Amniotic epithelial cell (primary cell): Measurements from ENCODE around the gene SHROOM1.
"Not testable (repeated sequence)": the region's sequence is repeated elsewhere in the genome, so short reads cannot be mapped to it uniquely, and the experiment has no call there.

ENCODE experiments used
- DNase-seq: peaks from one replicate; pipeline ENCODE4 v3.0.0-alpha.2; 2010; ENCODE audit warnings: low read depth

The SHROOM1 gene

GRCh38 chr5:132807163-132807838, 23.1 kb downstream of the SHROOM1 start:
- DNase-seq, result no peak

DNA sequence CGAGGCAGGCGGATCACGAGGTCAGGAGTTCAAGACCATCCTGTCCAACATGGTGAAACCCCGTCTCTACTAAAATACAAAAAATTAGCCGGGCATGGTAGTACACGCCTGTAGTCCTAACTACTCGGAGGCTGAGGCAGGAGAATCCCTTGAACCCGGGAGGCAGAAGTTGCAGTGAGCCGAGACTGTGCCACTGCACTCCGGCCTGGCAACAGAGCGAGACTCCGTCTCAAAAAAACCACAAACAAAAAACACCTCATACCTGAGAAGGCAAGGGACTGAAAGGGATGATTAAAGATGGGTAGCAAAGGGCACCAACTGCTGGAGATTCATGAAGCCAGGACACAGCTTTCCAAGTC, 23.7 kb downstream of the SHROOM1 start:
- DNase-seq, result not testable (repeated sequence)

DNA sequence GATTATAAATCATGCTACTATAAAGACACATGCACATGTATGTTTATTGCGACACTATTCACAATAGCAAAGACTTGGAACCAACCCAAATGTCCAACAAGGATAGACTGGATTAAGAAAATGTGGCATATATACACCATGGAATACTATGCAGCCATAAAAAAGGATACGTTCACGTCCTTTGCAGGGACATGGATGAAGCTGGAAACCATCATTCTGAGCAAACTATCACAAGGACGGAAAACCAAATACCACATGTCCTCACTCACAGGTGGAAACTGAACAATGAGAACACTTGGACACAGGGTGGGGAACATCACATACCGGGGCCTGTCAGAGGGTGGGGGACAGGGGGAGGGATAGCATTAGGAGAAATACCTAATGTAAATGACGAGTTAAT, 24.6 kb downstream of the SHROOM1 start:
- not testable (repeated sequence) for DNase-seq

DNA sequence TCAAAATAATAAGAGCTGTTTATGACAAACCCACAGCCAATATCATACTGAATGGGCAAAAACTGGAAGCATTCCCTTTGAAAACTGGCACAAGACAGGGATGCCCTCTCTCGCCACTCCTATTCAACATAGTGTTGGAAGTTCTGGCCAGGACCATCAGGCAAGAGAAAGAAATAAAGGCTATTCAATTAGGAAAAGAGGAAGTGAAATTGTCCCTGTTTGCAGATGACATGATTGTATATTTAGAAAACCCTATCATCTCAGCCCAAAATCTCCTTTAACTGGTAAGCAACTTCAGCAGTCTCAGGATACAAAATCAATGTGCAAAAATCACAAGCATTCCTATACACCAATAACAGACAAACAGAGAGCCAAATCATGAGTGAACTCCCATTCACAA, 26.2 kb downstream of the SHROOM1 start:
- DNase-seq, result not testable (repeated sequence)

DNA sequence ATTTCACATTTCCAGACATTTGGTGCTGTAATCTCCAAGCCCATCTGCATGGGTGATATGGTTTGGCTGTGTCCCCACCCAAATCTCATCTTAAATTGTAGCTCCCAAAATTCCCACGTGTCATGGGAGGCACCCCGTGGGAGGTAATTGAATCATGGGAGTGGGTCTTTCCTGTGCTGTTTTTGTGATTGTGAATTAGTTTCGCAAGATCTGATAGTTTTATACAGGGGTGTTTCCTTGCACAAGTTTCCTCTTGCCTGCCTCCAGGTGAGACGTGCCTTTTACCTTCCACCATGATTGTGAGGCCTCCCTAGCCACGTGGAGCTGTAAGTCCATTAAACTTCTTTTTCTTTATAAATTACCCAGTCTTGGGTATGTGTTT, 27.8 kb downstream of the SHROOM1 start:
- DNase-seq, result not testable (repeated sequence)

DNA sequence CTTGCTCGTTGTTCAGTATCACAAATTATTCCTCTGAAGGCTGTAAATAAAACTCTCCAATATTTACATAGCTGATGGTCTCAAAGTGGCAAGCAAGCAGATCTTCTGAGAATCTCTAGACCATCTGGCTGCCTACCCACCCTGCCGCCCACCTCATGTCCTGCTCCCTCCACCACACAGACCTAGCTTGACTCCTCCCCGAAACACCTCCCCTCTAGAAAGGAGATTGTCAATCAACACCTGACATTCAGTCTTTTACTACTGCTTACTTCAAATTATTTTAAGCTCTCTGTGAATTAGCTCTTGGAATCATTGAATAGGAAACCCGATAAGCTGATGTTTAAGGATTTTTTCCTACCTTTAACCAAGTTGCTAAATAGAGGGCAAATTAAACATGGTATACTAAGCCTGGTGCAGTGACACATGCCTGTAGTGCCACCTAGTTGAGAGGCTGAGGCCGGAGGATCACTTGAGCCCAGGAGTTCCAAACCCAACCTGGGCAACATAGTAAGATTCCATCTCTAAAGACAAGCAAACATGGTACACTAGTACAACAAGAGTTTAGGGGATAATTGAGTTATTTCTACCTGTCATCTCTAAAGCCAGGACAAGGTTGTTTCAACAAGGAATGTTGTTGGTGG, 28.3 kb downstream of the SHROOM1 start:
- no peak for DNase-seq

GRCh38 chr5:132800545-132800944, 29.9 kb downstream of the SHROOM1 start:
- no peak for DNase-seq

GRCh38 chr5:132799392-132799791, 31.1 kb downstream of the SHROOM1 start:
- DNase-seq, result no peak

- no peak for DNase-seq
Measured at GRCh38 chr5:132797651-132798050, 32.8 kb downstream of the SHROOM1 start.

DNA sequence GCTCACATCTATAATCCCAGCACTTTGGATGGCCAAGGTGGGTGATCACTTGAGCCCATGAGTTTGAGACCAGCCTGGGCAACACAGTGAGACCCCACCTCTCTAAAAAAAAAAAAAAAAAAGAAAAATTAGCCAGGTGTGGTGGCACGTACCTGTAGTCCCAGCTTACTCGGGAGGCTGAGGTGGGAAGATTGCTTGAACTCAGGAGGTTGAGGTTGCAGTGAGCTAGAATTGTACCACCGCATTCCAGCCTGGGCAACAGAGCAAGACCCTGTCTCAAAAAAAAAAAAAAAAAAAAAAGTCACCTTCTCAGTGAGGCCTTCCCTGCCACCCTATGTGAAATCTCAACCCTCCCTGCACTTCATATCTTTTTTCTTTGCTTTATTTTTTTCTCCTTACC, 39.4 kb downstream of the SHROOM1 start:
- DNase-seq, result no peak

DNA sequence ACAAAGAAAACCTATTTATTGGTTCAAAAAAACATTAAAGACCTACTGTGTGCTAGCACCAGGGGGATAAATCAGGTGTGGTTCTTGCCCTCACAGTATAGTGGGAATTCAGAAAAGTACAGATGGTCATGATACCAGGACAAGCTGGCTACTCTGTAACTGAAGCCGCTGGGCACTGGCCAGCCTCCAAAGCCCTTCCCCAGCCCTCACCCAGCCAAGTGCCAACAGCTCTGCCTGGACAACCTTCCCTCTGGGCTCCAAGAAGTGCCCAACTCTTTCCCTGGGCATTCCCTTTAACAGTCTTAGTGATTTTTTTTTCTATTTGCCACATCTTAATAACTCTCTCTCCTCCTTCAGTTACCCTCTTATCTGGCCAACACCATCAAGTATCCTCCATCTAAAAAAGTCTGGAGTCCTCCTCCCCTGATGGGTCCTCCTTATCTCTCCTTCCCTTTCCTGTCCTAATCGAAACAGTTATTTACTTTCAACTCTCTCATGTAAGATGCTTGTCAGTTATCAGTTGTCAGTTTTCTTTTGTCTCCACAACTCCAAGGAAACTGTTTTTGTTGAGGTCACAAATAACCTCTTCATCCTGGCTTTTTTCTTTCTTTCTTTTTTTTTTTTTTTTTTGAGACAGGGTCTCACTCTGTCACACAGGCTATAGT, 40.1 kb downstream of the SHROOM1 start:
- no peak for DNase-seq

GRCh38 chr5:132788990-132789886, 41.2 kb downstream of the SHROOM1 start:
- DNase-seq, result no peak

GRCh38 chr5:132788508-132788907, 41.9 kb downstream of the SHROOM1 start:
- no peak for DNase-seq

GRCh38 chr5:132787076-132787475, 43.4 kb downstream of the SHROOM1 start:
- peak; percentile 39 for DNase-seq

- DNase-seq, result no peak
Measured at GRCh38 chr5:132785864-132786263, 44.6 kb downstream of the SHROOM1 start.

- no peak for DNase-seq
Measured at GRCh38 chr5:132785365-132785764, 45.1 kb downstream of the SHROOM1 start.

- peak; percentile 35 for DNase-seq
Measured at GRCh38 chr5:132782101-132782500, 48.3 kb downstream of the SHROOM1 start.

- no peak for DNase-seq
Measured at GRCh38 chr5:132781029-132781428, 49.4 kb downstream of the SHROOM1 start.

GRCh38 chr5:132780577-132780976, 49.9 kb downstream of the SHROOM1 start:
- no peak for DNase-seq

- DNase-seq, result no peak
Measured at GRCh38 chr5:132779961-132780360, 50.5 kb downstream of the SHROOM1 start.

DNA sequence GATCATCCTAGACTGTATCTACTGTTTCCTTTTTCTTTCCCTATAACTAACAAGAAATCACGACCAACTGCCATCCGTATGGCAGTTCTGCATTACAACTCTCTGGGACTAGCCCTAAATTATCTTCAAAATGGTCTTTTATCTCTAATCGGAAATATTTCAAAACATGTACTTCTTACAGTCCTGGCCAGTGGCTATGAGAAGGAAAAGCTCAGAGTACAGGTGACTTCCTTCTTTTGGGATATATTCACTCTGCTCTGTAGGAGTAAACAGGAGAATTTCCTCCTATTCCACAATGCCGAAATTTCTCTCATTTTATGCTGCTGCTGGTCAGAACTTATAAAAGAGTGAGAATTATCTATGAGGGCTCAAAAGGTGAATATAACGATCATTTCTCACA, 51.6 kb downstream of the SHROOM1 start:
- DNase-seq, result no peak

GRCh38 chr5:132778129-132778528, 52.3 kb downstream of the SHROOM1 start:
- DNase-seq, result no peak
